ENCODE data around the gene LRRC8C. TPM values are rescaled to one million over a fixed set of nuclear protein-coding genes. Genes with fewer than 3 reads are reported as not detected.
"Not testable (repeated sequence)": the region's sequence is repeated elsewhere in the genome, so short reads cannot be mapped to it uniquely, and the experiment has no call there.

Gene LRRC8C
- total RNA-seq, 2 donors from 2014 or later = 2.0 to 12.4 TPM

- WGBS = 91% methylated on average over 1 of the region's 1 CpG
- TF ChIP-seq CTCF (IDR thresholded peaks at IDR 0.05) (no peak), POLR2AphosphoS5 (IDR thresholded peaks at IDR 0.05) (no peak), POLR2A (IDR thresholded peaks at IDR 0.05) (no peak)
- Histone ChIP-seq H3K4me3 (no peak overlapping the region), H3K9me3 (no peaks in the 10 kb centered on the region), H3K27me3 (replicated peaks; ENCODE audit: insufficient read depth) (no peaks in the 10 kb centered on the region), H3K4me1 (replicated peaks) (no peaks in the 10 kb centered on the region), H3K27ac (no peak overlapping the region), H3K36me3 (no peaks in the 10 kb centered on the region)
- DNase-seq (ENCODE audit: low spot score) = no peak
- intact Hi-C loops (cut with DNase I) = no loop called here
Observed at GRCh38 chr1:89624314-89624713, 8.6 kb upstream of the LRRC8C start.

- no peaks in the 10 kb centered on the region for H3K36me3 ChIP-seq
- H3K4me1 ChIP-seq (replicated peaks) = no peaks in the 10 kb centered on the region
- 79% methylated on average over 4 of the region's 4 CpGs for WGBS
- H3K27ac ChIP-seq = no peak overlapping the region
- DNase-seq (ENCODE audit: low spot score) = no peak
- intact Hi-C loops (cut with DNase I) = no loop called here
- TF ChIP-seq POLR2AphosphoS5 (IDR thresholded peaks at IDR 0.05) = no peak
- TF ChIP-seq POLR2A (IDR thresholded peaks at IDR 0.05) = no peak
- TF ChIP-seq CTCF (IDR thresholded peaks at IDR 0.05) = no peak
- H3K9me3 ChIP-seq = no peaks in the 10 kb centered on the region
- no peaks in the 10 kb centered on the region for H3K27me3 ChIP-seq (replicated peaks; ENCODE audit: insufficient read depth)
- no peak overlapping the region for H3K4me3 ChIP-seq
Observed at GRCh38 chr1:89624715-89625323, 8.1 kb upstream of the LRRC8C start.

- H3K4me1 ChIP-seq (replicated peaks) = no peaks in the 10 kb centered on the region
- H3K27ac ChIP-seq = no peak overlapping the region
- H3K9me3 ChIP-seq = no peaks in the 10 kb centered on the region
- intact Hi-C loops (cut with DNase I) = no loop called here
- TF ChIP-seq CTCF (IDR thresholded peaks at IDR 0.05) (no peak), POLR2AphosphoS5 (IDR thresholded peaks at IDR 0.05) (no peak), POLR2A (IDR thresholded peaks at IDR 0.05) (no peak)
- no peak overlapping the region for H3K4me3 ChIP-seq
- H3K27me3 ChIP-seq (replicated peaks; ENCODE audit: insufficient read depth) = no peaks in the 10 kb centered on the region
- DNase-seq (ENCODE audit: low spot score) = no peak
- no peaks in the 10 kb centered on the region for H3K36me3 ChIP-seq
Observed at GRCh38 chr1:89627596-89627962, 5.3 kb upstream of the LRRC8C start.

- no peaks in the 10 kb centered on the region for H3K9me3 ChIP-seq
- no peak overlapping the region for H3K4me3 ChIP-seq
- intact Hi-C loops (cut with DNase I) = no loop called here
- 78% methylated on average over 2 of the region's 2 CpGs for WGBS
- no peaks in the 10 kb centered on the region for H3K4me1 ChIP-seq (replicated peaks)
- no peaks in the 10 kb centered on the region for H3K27me3 ChIP-seq (replicated peaks; ENCODE audit: insufficient read depth)
- DNase-seq (ENCODE audit: low spot score) = no peak
- no peak for TF ChIP-seq POLR2AphosphoS5 (IDR thresholded peaks at IDR 0.05)
- no peak for TF ChIP-seq CTCF (IDR thresholded peaks at IDR 0.05)
- no peak for TF ChIP-seq POLR2A (IDR thresholded peaks at IDR 0.05)
- H3K27ac ChIP-seq = no peak overlapping the region
- H3K36me3 ChIP-seq = no peaks in the 10 kb centered on the region
Observed at GRCh38 chr1:89629146-89629545, 3.8 kb upstream of the LRRC8C start.

- H3K4me1 ChIP-seq (replicated peaks); H3K36me3 ChIP-seq; H3K27me3 ChIP-seq (replicated peaks; ENCODE audit: insufficient read depth); DNase-seq (ENCODE audit: low spot score); H3K4me3 ChIP-seq; H3K27ac ChIP-seq; intact Hi-C loops (cut with DNase I); H3K9me3 ChIP-seq: not testable (repeated sequence)
- WGBS = 100% methylated on average over 2 of the region's 2 CpGs
Observed at GRCh38 chr1:89629600-89629999, 3.3 kb upstream of the LRRC8C start.
